Mesendoderm (in vitro differentiated cells): Measurements from ENCODE around the gene LETM1.

Source experiments
- DNase-seq: peaks from one replicate; pipeline ENCODE4 v3.0.0; 2013
- H2AK5ac ChIP-seq: 2 replicates; pipeline ENCODE4 v1.6.1; 2013; ENCODE audit warnings: low read length, inconsistent platforms
- H2BK120ac ChIP-seq: 2 replicates; pipeline ENCODE4 v1.6.1; 2013; ENCODE audit warnings: low read depth, mild to moderate bottlenecking, low read length, moderate library complexity, mixed read lengths
- H2BK15ac ChIP-seq: replicated peaks from 2 replicates; pipeline ENCODE4 v1.6.1; 2013; ENCODE audit warnings: low read depth, mild to moderate bottlenecking, moderate library complexity
- H2BK5ac ChIP-seq: 2 replicates; pipeline ENCODE4 v1.6.1; 2013; ENCODE audit warnings: low read length, inconsistent platforms
- H3K18ac ChIP-seq: 2 replicates; pipeline ENCODE4 v1.6.1; 2013; ENCODE audit warnings: mild to moderate bottlenecking, low read length, mixed read lengths
- H3K23ac ChIP-seq: one replicate; pipeline ENCODE4 v1.6.1; 2013; ENCODE audit warnings: low read length
- H3K27ac ChIP-seq: 2 replicates; pipeline ENCODE4 v1.5.1; 2013; ENCODE audit warnings: low read depth, mild to moderate bottlenecking, inconsistent platforms, low read length, moderate library complexity
- H3K27me3 ChIP-seq: 2 replicates; pipeline ENCODE4 v1.6.1; 2013; ENCODE audit warnings: low read length, control low read depth, mild to moderate bottlenecking, inconsistent platforms; ENCODE audit not compliant: insufficient read depth, poor library complexity
- H3K36me3 ChIP-seq: 2 replicates; pipeline ENCODE4 v1.6.1; 2013; ENCODE audit warnings: low read length, inconsistent platforms; ENCODE audit not compliant: control insufficient read depth, insufficient read depth
- H3K4ac ChIP-seq: one replicate; pipeline ENCODE4 v1.6.1; 2013; ENCODE audit warnings: low read depth, mild to moderate bottlenecking, low read length, moderate library complexity
- H3K4me1 ChIP-seq: 2 replicates; pipeline ENCODE4 v1.6.1; 2013; ENCODE audit warnings: low read depth, low read length, inconsistent platforms; ENCODE audit not compliant: control insufficient read depth
- H3K4me2 ChIP-seq: 2 replicates; pipeline ENCODE4 v1.6.1; 2013; ENCODE audit warnings: low read length
- H3K4me3 ChIP-seq: 2 replicates; pipeline ENCODE4 v1.5.1; 2013; ENCODE audit warnings: mild to moderate bottlenecking, low read length
- H3K56ac ChIP-seq: one replicate; pipeline ENCODE4 v1.6.1; 2013; ENCODE audit warnings: low read length
- H3K79me1 ChIP-seq: 2 replicates; pipeline ENCODE4 v1.6.1; 2013; ENCODE audit warnings: low read length, inconsistent platforms
- H3K79me2 ChIP-seq: 2 replicates; pipeline ENCODE4 v1.6.1; 2013; ENCODE audit warnings: mild to moderate bottlenecking, low read length; ENCODE audit not compliant: control insufficient read depth, insufficient read depth
- H3K9ac ChIP-seq: 2 replicates; pipeline ENCODE4 v1.6.1; 2013; ENCODE audit warnings: low read length, inconsistent platforms
- H4K5ac ChIP-seq: one replicate; pipeline ENCODE4 v1.6.1; 2013; ENCODE audit warnings: low read length
- H4K8ac ChIP-seq: one replicate; pipeline ENCODE4 v1.6.1; 2013; ENCODE audit warnings: low read depth, mild to moderate bottlenecking, control low read depth, low read length, moderate library complexity
- WGBS: extraction: QIAGEN DNeasy Blood & Tissue Kit; methylation state at CpG from one replicate; pipeline ENCODE4 v1.1.7; 2013; ENCODE audit warnings: low lambda C conversion rate, missing lambda C conversion rate; ENCODE audit not compliant: insufficient coverage; ENCODE audit errors: extremely low coverage; 5-methylcytosine and 5-hydroxymethylcytosine counted together

The LETM1 gene

DNA sequence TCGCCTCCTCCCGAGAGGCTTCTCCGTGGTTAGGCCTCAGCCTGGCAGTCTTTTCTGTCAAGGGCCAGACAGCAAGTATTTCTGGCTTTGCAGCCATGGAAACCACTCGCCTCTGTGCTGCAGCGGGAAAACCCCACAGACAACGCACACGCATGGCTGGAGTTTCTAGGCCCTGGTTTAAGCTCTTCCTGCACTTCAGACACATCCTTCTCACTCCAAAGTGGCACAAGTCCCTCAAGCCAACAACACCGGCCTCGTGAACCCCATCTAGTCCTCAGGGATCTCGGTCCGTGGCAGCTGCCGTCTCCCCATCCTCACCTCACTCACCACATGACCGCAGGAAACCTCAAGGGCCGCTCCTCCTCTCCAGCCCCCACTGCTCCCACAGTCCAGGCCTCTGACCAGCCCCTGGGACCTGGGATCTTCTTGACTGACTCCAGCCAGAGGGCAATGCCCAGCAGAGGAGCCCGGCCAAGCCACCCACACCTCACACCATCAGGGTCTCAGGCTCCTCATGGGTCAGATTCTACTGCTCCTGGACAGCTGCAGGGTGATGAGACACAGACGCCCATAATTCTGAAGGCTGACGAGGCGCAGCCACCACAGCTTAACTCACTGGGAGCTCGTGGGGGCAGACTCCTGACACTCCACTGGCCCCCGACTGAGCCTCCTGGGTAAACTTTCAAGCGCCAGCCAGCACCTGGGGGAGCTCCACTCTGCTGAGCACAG is 21.7 kb downstream of the LETM1 start:
- Histone ChIP-seq H3K27ac (no peak overlapping the region), H3K4me3 (no peak overlapping the region), H2AK5ac (no peak overlapping the region), H4K5ac (no peak overlapping the region), H2BK5ac (no peak overlapping the region), H3K23ac (no peak overlapping the region), H4K8ac (no peak overlapping the region), H3K79me1 (no peaks in the 10 kb centered on the region), H2BK15ac (no peak overlapping the region), H3K79me2 (no peaks in the 10 kb centered on the region), H3K18ac (no peak overlapping the region), H2BK120ac (no peak overlapping the region), H3K9ac (no peak overlapping the region), H3K4ac (no peak overlapping the region), H3K56ac (no peak overlapping the region), H3K36me3 (peaks cover 3% of the 10 kb centered on the region), H3K27me3 (no peaks in the 10 kb centered on the region), H3K4me1 (no peaks in the 10 kb centered on the region), H3K4me2 (no peak overlapping the region)
- no CpG with 5 or more reads among the region's 21 CpGs for WGBS
- DNase-seq: no peak

DNA sequence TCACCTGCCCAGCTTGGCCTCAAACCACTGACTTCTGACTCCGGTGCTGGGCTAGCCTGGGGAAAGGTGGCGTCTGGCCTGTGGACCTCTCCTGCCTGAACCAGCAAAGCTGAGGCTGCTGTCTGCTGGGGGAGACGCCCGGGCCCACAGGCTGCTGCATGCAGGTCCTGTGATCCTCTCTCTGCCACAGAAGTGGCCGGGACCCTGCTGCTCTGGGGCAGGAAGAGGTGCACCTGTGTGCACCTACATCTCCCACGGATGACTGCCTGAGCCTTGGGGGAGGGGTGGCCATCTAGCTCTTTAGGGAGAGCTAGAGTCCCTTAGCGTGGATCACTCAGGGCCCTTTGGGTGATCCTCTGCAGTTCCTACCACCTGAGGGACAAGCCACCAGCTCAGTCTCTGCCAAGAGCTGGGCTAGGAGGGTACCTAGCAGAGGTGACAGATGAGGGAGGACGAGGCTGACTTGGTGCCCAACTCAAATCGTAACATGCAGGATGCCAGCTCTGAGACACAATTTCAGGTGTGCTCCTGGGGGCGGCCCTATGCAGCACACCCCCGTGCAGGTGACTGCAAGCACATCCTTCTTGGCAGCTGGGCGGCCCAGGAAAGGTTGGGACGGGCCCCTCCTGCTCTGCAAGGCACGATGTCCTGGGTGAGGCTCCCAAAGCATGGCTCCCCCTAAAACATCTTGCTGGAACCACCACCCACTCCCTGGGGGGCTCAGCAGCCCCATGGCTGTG is 22.5 kb downstream of the LETM1 start:
- Histone ChIP-seq H3K36me3 (peaks cover 3% of the 10 kb centered on the region), H2BK120ac (no peak overlapping the region)
- WGBS: no CpG with 5 or more reads among the region's 14 CpGs

DNA sequence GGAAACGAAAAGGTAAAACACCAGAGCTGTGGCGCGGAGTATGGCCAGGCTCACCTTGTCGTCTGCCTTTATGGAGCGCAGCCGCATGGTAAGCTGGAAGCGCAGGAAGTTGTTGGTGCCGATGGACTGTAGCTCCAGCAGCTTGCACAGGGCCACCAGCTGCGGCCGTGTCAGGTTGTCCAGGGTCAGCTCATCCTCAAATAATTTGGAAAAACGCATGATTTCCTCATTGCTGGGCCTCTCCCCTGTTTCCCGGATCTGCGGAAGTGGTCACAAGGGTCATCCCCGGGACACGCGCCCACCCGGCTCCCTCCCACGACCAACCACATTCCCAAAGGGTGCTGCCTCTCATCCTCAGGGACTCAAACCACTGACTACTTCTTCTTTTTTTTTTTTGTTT is 23.3 kb downstream of the LETM1 start:
- H3K4me1 ChIP-seq: no peaks in the 10 kb centered on the region
- H3K4ac ChIP-seq: no peak overlapping the region
- H3K27ac ChIP-seq: no peak overlapping the region
- H2BK15ac ChIP-seq: no peak overlapping the region
- H3K79me2 ChIP-seq: no peaks in the 10 kb centered on the region
- H3K4me3 ChIP-seq: no peak overlapping the region
- H3K23ac ChIP-seq: no peak overlapping the region
- no peak overlapping the region for H2BK5ac ChIP-seq
- no peak overlapping the region for H3K56ac ChIP-seq
- H3K36me3 ChIP-seq: peaks cover 3% of the 10 kb centered on the region
- no peak overlapping the region for H3K18ac ChIP-seq
- no peak overlapping the region for H4K5ac ChIP-seq
- no peak overlapping the region for H3K9ac ChIP-seq
- no peak for DNase-seq
- no peak overlapping the region for H3K4me2 ChIP-seq
- no peak overlapping the region for H2BK120ac ChIP-seq
- H4K8ac ChIP-seq: no peak overlapping the region
- H2AK5ac ChIP-seq: no peak overlapping the region
- no peaks in the 10 kb centered on the region for H3K27me3 ChIP-seq
- no CpG with 5 or more reads among the region's 18 CpGs for WGBS
- H3K79me1 ChIP-seq: no peaks in the 10 kb centered on the region

More for the DNA sequence above, 22.5 kb downstream of the LETM1 start:
- Histone ChIP-seq H3K79me1 (no peaks in the 10 kb centered on the region), H3K18ac (no peak overlapping the region), H2BK5ac (no peak overlapping the region), H3K23ac (no peak overlapping the region), H3K4me1 (no peaks in the 10 kb centered on the region), H3K4me3 (no peak overlapping the region), H3K27me3 (no peaks in the 10 kb centered on the region), H3K9ac (no peak overlapping the region), H2BK15ac (no peak overlapping the region), H3K27ac (no peak overlapping the region), H3K4me2 (no peak overlapping the region), H4K8ac (no peak overlapping the region), H3K4ac (no peak overlapping the region), H3K56ac (no peak overlapping the region), H4K5ac (no peak overlapping the region), H3K79me2 (no peaks in the 10 kb centered on the region), H2AK5ac (no peak overlapping the region)
- DNase-seq: no peak

DNA sequence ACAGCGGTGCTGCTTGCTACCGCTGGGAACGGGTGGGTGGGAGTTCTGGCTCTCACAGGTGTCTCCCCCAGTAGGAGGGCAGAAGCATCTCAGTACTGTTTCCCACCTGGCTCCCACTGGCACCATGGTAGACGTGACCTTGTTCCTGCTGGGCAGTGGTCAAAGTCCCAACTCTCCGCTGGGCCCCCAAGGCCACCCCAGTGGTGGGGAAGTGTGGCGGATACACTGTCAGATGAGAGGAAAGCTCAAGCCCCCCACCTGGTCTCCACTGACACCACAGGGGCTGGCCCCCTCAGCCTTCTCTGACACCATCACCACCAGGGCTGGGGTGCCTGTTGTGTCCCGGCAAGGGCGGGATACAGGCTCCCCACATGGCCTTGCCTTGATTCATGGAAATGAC is 24.6 kb downstream of the LETM1 start:
- Histone ChIP-seq H3K4me2 (no peak overlapping the region), H3K4me1 (no peaks in the 10 kb centered on the region), H2BK120ac (no peak overlapping the region), H2AK5ac (no peak overlapping the region), H3K27ac (no peak overlapping the region), H2BK15ac (no peak overlapping the region), H3K79me1 (no peaks in the 10 kb centered on the region), H3K9ac (no peak overlapping the region), H3K23ac (no peak overlapping the region), H4K5ac (no peak overlapping the region), H3K4ac (no peak overlapping the region), H3K36me3 (peaks cover 3% of the 10 kb centered on the region), H2BK5ac (no peak overlapping the region), H3K27me3 (no peaks in the 10 kb centered on the region), H3K56ac (no peak overlapping the region), H3K18ac (no peak overlapping the region), H3K79me2 (no peaks in the 10 kb centered on the region), H3K4me3 (no peak overlapping the region), H4K8ac (no peak overlapping the region)
- no peak for DNase-seq
- WGBS: no CpG with 5 or more reads among the region's 8 CpGs

DNA sequence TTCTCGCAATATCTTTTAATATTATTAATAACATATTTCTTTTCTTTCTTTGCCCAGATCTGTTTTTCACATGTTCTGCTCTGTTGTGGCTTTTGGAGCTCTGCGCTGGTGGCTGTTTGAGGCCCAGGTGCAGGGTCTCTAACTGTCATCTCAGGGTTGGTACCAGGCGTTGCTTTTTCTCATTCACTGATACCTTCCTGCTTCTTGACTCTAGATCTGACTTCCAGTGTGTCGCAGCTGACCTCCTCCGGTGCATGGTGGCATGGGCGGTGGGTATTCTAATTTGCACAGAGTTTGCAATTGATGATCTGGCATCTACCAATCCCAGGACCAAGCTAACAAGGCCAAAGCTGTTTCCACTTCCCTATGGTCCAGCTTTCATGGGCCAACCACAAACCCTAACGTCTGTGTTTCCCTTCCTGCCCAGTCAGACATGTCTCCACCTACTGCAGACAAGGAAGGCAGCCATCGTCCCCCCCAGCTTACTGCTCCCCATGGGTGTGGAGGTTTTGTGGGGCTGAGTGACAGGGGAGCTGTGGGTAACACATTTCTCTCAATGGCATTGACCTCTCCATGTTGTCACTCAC is 25.2 kb downstream of the LETM1 start:
- H3K27ac ChIP-seq: no peak overlapping the region
- H3K18ac ChIP-seq: no peak overlapping the region
- H2BK15ac ChIP-seq: no peak overlapping the region
- no peak overlapping the region for H3K4me3 ChIP-seq
- peaks cover 5% of the 10 kb centered on the region for H3K36me3 ChIP-seq
- H2AK5ac ChIP-seq: no peak overlapping the region
- no peak overlapping the region for H4K8ac ChIP-seq
- H3K4ac ChIP-seq: no peak overlapping the region
- no peak overlapping the region for H2BK120ac ChIP-seq
- H2BK5ac ChIP-seq: no peak overlapping the region
- H4K5ac ChIP-seq: no peak overlapping the region
- H3K23ac ChIP-seq: no peak overlapping the region
- no peak overlapping the region for H3K9ac ChIP-seq
- H3K79me1 ChIP-seq: no peaks in the 10 kb centered on the region
- H3K4me2 ChIP-seq: no peak overlapping the region
- H3K79me2 ChIP-seq: no peaks in the 10 kb centered on the region
- no peaks in the 10 kb centered on the region for H3K4me1 ChIP-seq
- no peaks in the 10 kb centered on the region for H3K27me3 ChIP-seq
- no peak overlapping the region for H3K56ac ChIP-seq
- no CpG with 5 or more reads among the region's 8 CpGs for WGBS
- no peak for DNase-seq
